DOHH2 (cell line): ENCODE results near the gene PDHX.

Experiments
- H3F3A ChIP-seq: fragments of 200-600 bp; sonication (generic), shearing (Covaris generic); 2 replicates; pipeline ENCODE4 v1.6.0; 2016; ENCODE audit warnings: antibody characterized with exemption, mild to moderate bottlenecking; ENCODE audit not compliant: control insufficient read depth, insufficient read depth
- H3K27ac ChIP-seq: fragments of 200-600 bp; sonication (generic); 2 replicates; pipeline ENCODE4 v1.5.1; 2014; ENCODE audit warnings: low read depth, mild to moderate bottlenecking, low read length, moderate library complexity
- H3K27me3 ChIP-seq: fragments of 200-600 bp; sonication (generic); 2 replicates; pipeline ENCODE4 v1.6.1; 2014; ENCODE audit warnings: mild to moderate bottlenecking, low read length, mixed read lengths; ENCODE audit not compliant: control insufficient read depth
- H3K36me3 ChIP-seq: fragments of 200-600 bp; sonication (generic); 2 replicates; pipeline ENCODE4 v1.6.1; 2014; ENCODE audit warnings: mild to moderate bottlenecking, low read length, moderate library complexity, mixed read lengths; ENCODE audit not compliant: control insufficient read depth
- H3K4me1 ChIP-seq: fragments of 200-600 bp; sonication (generic); 2 replicates; pipeline ENCODE4 v1.6.1; 2014; ENCODE audit warnings: mild to moderate bottlenecking, low read length, mixed read lengths; ENCODE audit not compliant: control insufficient read depth
- H3K4me2 ChIP-seq: fragments of 200-600 bp; sonication (generic); 2 replicates; pipeline ENCODE4 v1.6.0; 2014; ENCODE audit warnings: mild to moderate bottlenecking, low read length, moderate library complexity
- H3K4me3 ChIP-seq: fragments of 200-600 bp; sonication (generic); 2 replicates; pipeline ENCODE4 v1.5.1; 2014; ENCODE audit warnings: mild to moderate bottlenecking, low read length, mixed read lengths
- H3K79me2 ChIP-seq: fragments of 200-600 bp; sonication (generic); 2 replicates; pipeline ENCODE4 v1.6.1; 2014; ENCODE audit warnings: mild to moderate bottlenecking, low read length, mixed read lengths; ENCODE audit not compliant: control insufficient read depth
- H3K9me2 ChIP-seq: fragments of 200-600 bp; sonication (generic); replicated peaks from 2 replicates; pipeline ENCODE4 v1.6.1; 2014; ENCODE audit warnings: mild to moderate bottlenecking, low read length, mixed read lengths; ENCODE audit not compliant: control insufficient read depth
- H3K9me3 ChIP-seq: fragments of 200-600 bp; sonication (generic); 2 replicates; pipeline ENCODE4 v1.6.1; 2014; ENCODE audit warnings: antibody characterized with exemption, low read length, mixed read lengths; ENCODE audit not compliant: control insufficient read depth, insufficient read depth
- H4K20me1 ChIP-seq: fragments of 200-600 bp; sonication (generic); 2 replicates; pipeline ENCODE4 v1.6.0; 2014; ENCODE audit warnings: low read depth, mild to moderate bottlenecking, antibody characterized with exemption, low read length, moderate library complexity; ENCODE audit not compliant: control insufficient read depth, insufficient read depth
- CTCF ChIP-seq: fragments of 200-600 bp; sonication (generic); IDR thresholded peaks from one replicate; pipeline ENCODE4 v1.5.1; 2014; ENCODE audit warnings: antibody characterized with exemption, mild to moderate bottlenecking, low read depth, low read length; ENCODE audit not compliant: poor library complexity, severe bottlenecking
- EZH2phosphoT487 ChIP-seq: fragments of 200-600 bp; sonication (generic); IDR thresholded peaks from 2 replicates; pipeline ENCODE4 v1.6.1; 2017; ENCODE audit warnings: borderline replicate concordance, mild to moderate bottlenecking, antibody characterized with exemption, low read length, moderate library complexity, mixed read lengths

Gene PDHX

GRCh38 chr11:34984514-34984913 lies 68.1 kb downstream of the PDHX start:
- peaks cover 7% of the 10 kb centered on the region for H3K36me3 ChIP-seq
- no peaks in the 10 kb centered on the region for H3K27me3 ChIP-seq
- H3K4me1 ChIP-seq: peaks cover 11% of the 10 kb centered on the region
- no peaks in the 10 kb centered on the region for H3K9me2 ChIP-seq
- H3K4me3 ChIP-seq: no peak overlapping the region
- no peak overlapping the region for H3K4me2 ChIP-seq
- no peaks in the 10 kb centered on the region for H3F3A ChIP-seq
- TF ChIP-seq CTCF (no peak), EZH2phosphoT487 (no peak)
- no peaks in the 10 kb centered on the region for H3K9me3 ChIP-seq
- no peaks in the 10 kb centered on the region for H3K79me2 ChIP-seq
- H4K20me1 ChIP-seq: no peaks in the 10 kb centered on the region
- no peak overlapping the region for H3K27ac ChIP-seq

- Histone ChIP-seq H3K4me2 (no peak overlapping the region), H3K79me2 (no peaks in the 10 kb centered on the region), H3K9me2 (no peaks in the 10 kb centered on the region), H3K27ac (no peak overlapping the region), H4K20me1 (no peaks in the 10 kb centered on the region), H3K4me3 (no peak overlapping the region), H3K27me3 (no peaks in the 10 kb centered on the region), H3K9me3 (no peaks in the 10 kb centered on the region), H3K4me1 (peaks cover 11% of the 10 kb centered on the region), H3F3A (no peaks in the 10 kb centered on the region), H3K36me3 (peaks cover 7% of the 10 kb centered on the region)
- TF ChIP-seq EZH2phosphoT487 (no peak), CTCF (no peak)
Observed at GRCh38 chr11:34986883-34987520, 70.6 kb downstream of the PDHX start.

- no peak for TF ChIP-seq EZH2phosphoT487
- no peak for TF ChIP-seq CTCF
Observed at GRCh38 chr11:34987617-34988016, 71.2 kb downstream of the PDHX start.

More at GRCh38 chr11:34987617-34988016, 71.2 kb downstream of the PDHX start:
- Histone ChIP-seq H3K4me3 (no peak overlapping the region), H3K27ac (no peak overlapping the region), H3K36me3 (peaks cover 7% of the 10 kb centered on the region), H3K79me2 (no peaks in the 10 kb centered on the region), H3K9me2 (no peaks in the 10 kb centered on the region), H4K20me1 (no peaks in the 10 kb centered on the region), H3K9me3 (no peaks in the 10 kb centered on the region), H3K4me2 (no peak overlapping the region), H3F3A (no peaks in the 10 kb centered on the region), H3K27me3 (no peaks in the 10 kb centered on the region), H3K4me1 (peaks cover 11% of the 10 kb centered on the region)
